ENCODE data around the gene RUSC1.
A peak's percentile ranks its signal among the peaks of the same experiment; 100 is the strongest.

RUSC1 gene

DNA sequence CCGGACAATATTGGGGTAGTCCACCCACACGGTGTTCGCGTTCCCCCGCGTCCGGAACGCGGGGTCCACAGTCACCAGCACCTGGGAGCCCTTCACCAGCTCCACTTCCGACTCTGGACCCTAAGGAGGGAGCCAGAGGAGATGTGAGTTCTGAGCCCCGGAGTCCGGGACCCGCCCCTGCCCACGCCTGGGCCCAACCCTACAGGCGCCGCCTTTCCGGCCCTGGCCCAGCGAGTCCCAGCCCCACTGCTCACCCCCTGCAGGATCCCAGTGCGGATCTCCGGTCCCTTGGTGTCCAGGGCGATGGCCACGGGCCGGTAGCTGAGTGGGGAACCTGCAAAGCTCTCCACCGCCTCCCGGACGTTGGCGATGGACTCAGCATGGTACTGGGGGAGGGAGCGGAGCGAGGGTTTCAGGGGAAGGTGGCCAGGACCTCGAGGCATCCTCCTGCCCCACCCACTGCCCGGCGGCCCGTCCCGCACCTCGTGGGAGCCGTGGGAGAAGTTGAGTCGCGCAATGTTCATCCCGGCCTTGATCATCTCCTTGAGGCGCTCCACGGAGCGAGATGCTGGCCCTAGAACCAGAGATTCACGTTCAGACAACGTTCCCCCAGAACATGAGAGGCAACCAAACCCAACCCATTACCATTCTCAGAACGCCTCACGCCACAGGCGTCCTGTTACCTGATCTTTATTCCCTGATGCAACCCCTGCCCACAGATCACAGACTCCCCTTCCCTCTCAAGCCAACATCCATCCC lies 25.3 kb upstream of the RUSC1 start:
- no peak for DNase-seq

GRCh38 chr1:155295942-155296267 lies 24.8 kb upstream of the RUSC1 start:
- DNase-seq = no peak

GRCh38 chr1:155296661-155297060 lies 24.0 kb upstream of the RUSC1 start:
- DNase-seq = no peak

GRCh38 chr1:155297384-155297783 lies 23.3 kb upstream of the RUSC1 start:
- no peak for DNase-seq

- no peak for DNase-seq
These were observed 20.7 kb upstream of the RUSC1 start for GRCh38 chr1:155300024-155300423.

DNA sequence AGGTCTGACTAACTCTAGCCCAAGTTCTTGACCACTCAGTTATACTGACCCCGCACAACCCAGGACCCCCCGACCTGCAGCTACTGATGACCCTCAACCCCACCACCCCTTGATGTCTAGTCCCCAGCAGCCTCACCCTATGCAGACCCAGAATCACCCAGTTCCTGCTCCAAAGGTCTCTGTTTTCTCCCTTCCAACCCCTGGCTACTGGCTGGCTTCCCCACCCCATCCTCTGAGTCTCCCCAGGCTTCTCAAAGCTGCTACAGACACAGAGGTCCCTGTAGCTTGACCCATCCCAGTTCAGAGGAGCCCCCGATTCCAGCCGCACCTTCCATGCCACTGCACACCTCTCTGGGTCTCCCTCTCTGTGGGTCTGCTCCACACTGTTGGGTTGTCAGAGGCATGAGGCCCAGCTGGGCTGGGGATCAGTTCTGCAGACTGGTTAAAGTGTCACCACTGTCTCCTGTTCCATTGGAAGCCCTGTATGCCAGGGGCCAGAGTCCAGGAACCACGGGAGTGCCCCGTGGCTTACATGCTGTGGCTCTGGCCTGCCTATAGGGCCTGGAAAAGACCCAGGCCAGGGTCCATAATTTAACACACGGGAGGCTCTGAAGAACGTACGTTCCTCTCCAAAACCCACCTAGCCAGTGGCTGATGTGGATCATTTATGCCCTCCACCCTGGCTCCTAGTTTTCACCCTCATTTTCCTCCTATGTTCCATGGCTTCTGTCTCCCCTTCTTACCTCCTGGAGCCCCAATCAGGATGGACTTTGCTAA lies 20.0 kb upstream of the RUSC1 start:
- no peak for DNase-seq

GRCh38 chr1:155301342-155301841 lies 19.3 kb upstream of the RUSC1 start, which contains the start of gene PKLR:
TSS of gene PKLR (minus strand) at chr1:155301438. CDS start at chr1:155301395, 43 bp downstream.
- no peak for DNase-seq

DNA sequence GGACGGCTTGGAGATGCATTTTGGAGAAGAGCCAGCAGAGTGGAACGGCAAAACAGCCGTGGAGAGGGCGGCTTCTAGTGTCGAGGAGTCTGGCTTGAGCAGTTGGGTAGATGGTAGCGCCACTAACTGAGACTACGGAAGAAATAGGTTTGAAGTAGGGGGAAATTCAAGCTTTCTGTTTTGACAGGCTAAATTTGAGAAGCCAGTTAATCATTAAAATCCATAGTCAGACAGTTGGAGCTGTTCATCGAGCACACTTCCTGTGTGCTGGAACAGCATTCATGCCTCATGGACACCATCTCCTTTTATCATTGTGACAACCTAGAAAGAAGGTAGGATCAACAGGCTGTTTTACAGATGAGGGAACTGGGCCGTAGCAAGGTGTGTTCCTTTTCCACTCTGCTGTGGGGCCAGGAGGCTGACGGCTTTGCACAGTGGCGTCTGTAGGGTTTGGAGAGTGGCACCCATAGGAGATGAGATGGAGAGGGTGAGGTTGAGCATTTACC lies 16.1 kb upstream of the RUSC1 start:
- no peak for DNase-seq

GRCh38 chr1:155305881-155306391 lies 14.8 kb upstream of the RUSC1 start:
- no peak for DNase-seq

DNA sequence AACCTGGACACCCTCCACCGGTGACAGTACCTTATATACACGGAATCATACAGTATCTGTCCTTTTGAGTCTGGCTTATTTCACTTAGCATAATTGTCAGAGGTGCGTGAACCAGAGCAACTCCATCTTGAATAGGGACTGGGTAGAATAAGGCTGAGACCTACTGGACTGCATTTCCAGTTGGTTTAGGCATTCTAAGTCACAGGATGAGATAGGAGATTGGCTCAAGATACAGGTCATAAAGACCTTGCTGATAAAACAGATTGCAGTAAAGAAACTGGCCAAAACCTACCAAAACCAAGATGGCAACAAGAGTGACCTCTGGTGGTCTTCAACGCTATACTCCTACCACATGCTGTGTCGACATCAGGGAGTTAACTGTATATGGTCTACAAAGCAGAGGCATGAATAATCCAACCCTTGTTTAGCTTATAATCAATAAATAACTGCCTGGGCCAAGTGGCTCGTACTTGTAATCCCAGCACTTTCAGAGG lies 13.4 kb upstream of the RUSC1 start:
- DNase-seq = no peak

GRCh38 chr1:155308493-155309422 lies 11.9 kb upstream of the RUSC1 start, which contains the start of gene FDPS:
TSS of gene FDPS (plus strand) at chr1:155308866. CDS start at chr1:155309790, 924 bp downstream.
- DNase-seq = peak; percentile 99

- DNase-seq = no peak
These were observed 11.2 kb upstream of the RUSC1 start for GRCh38 chr1:155309423-155310021.

DNA sequence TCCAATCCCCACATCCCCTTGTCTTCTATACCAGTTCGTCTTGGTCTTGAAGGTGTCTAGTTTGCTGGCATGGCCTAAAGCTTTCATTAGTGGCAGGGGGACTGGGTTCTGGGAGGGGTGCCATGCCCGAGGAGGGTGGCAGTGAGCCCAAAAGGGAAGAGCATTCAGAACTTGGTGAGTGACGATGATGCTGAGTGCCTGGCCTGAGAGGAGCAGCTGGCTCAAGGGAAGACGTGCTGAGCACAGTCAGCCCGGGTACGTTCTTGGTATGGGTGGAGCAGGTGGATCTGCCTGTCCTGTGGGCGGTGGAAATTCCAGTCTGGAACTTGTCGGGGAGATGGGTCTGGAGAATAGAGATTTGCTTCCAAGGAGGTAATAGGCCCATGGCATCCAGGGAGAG lies 7.4 kb upstream of the RUSC1 start:
- no peak for DNase-seq

GRCh38 chr1:155316922-155317321 lies 3.8 kb upstream of the RUSC1 start:
- no peak for DNase-seq

DNA sequence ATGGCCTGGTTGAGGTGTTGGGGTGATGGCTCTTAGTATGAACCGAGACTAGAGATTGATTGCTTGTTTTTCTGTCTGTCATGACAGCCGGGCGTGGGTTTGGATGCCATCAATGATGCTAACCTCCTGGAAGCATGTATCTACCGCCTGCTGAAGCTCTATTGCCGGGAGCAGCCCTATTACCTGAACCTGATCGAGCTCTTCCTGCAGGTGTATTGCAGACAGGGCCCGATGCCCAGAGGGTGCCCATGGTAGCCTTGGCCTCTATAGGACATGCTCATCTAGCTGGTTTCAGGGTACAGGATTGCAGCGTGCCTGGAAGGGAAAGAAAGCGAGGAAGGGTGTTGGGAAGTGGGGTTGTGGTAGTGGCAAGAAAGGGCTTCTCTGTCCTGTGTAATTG lies 2.6 kb upstream of the RUSC1 start:
- no peak for DNase-seq

- no peak for DNase-seq
These were observed 1.2 kb upstream of the RUSC1 start for GRCh38 chr1:155319536-155319935.

DNA sequence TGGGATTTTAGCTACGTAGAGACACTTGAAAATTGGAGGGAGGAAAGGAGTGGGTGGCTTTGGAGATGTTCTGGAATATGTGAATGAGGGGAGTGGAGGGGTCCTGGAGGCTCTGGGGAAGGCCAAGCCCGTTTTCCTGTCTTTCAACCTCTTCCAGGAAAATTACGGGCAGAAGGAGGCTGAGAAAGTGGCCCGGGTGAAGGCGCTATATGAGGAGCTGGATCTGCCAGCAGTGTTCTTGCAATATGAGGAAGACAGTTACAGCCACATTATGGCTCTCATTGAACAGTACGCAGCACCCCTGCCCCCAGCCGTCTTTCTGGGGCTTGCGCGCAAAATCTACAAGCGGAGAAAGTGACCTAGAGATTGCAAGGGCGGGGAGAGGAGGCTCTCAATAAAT lies 442 bp upstream of the RUSC1 start:
- no peak for DNase-seq

DNA sequence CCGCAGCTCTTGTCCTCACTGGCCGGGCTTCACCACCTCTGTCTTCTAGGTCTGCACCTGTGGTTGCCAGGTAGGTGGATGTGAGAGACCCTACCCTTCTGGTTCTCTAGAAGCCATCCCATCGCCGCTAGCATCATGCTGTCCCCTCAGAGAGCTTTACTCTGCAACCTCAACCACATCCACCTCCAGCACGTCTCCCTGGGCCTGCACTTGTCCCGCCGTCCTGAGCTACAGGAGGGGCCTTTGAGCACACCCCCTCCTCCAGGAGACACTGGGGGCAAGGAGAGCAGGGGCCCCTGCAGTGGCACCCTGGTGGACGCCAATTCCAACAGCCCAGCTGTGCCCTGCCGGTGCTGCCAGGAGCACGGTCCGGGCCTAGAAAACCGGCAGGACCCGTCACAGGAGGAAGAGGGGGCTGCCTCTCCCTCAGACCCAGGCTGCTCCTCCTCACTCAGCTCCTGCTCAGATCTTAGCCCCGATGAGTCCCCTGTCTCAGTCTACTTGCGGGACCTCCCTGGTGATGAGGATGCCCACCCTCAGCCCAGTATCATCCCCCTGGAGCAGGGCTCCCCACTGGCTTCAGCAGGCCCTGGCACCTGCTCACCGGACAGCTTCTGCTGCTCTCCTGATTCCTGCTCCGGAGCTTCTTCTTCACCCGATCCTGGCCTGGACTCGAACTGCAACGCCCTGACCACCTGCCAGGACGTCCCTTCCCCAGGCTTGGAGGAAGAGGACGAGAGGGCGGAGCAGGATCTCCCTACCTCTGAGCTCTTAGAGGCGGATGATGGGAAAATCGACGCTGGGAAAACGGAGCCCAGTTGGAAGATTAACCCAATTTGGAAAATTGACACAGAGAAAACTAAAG lies 1.2 kb downstream of the RUSC1 start:
- DNase-seq = no peak

GRCh38 chr1:155322571-155322952 lies 1.9 kb downstream of the RUSC1 start:
- no peak for DNase-seq

- DNase-seq = peak; percentile 85
These were observed 2.4 kb downstream of the RUSC1 start for GRCh38 chr1:155322953-155323728.
